Measurements from ENCODE around the gene PARD6A. TPM values are rescaled to one million over a fixed set of nuclear protein-coding genes. Genes with fewer than 3 reads are reported as not detected.
A peak's percentile ranks its signal among the peaks of the same experiment; 100 is the strongest.

The PARD6A gene
- polyA plus RNA-seq, 3 donors = 2.7 to 6.9 (median 6.1) TPM

GRCh38 chr16:67664258-67664657, 3.5 kb downstream of the PARD6A start:
- Histone ChIP-seq H3K79me2 (ENCODE audit: insufficient read depth, low read length) (peaks cover 5% of the 10 kb centered on the region), H3K36me3 (replicated peaks in 1 of 2; ENCODE audit: control insufficient read depth in 1 of 2, insufficient read depth in 2 of 2, low read length in 2 of 2) (no peaks in the 10 kb centered on the region), H3K4me3 (replicated peaks in 1 of 3; ENCODE audit: low read depth in 2 of 3, low read length in 3 of 3) (no peak overlapping the region), H3K27ac (ENCODE audit: low read depth in 1 of 2, low read length in 2 of 2) (no peak overlapping the region), H3K4me1 (ENCODE audit: control insufficient read depth in 1 of 2, insufficient read depth in 2 of 2, low read length in 2 of 2) (peaks cover 45 to 58% of the 10 kb centered on the region in 2 donors), H3K9me3 (replicated peaks in 1 of 2; ENCODE audit: control insufficient read depth in 1 of 2, insufficient read depth in 1 of 2, low read length in 2 of 2) (no peaks in the 10 kb centered on the region), H3K27me3 (ENCODE audit: control insufficient read depth in 2 of 2, insufficient read depth in 2 of 2, low read length in 2 of 2) (peaks cover 0 to 5% of the 10 kb centered on the region in 2 donors), H4K20me1 (ENCODE audit: insufficient read depth, low read length) (no peaks in the 10 kb centered on the region), H3K4me2 (replicated peaks; ENCODE audit: extremely low read depth, low read length, poor library complexity, severe bottlenecking) (no peak overlapping the region), H2AFZ (ENCODE audit: insufficient read depth, low read depth, low read length, poor library complexity, severe bottlenecking) (no peak overlapping the region), H3K9ac (ENCODE audit: insufficient read depth, low read length, poor library complexity, severe bottlenecking) (no peak overlapping the region)
- DNase-seq = no peak
- intact Hi-C loops (cut with micrococcal nuclease) = loop anchor here (10.0 kb wide), 5 partner anchors 139 to 421 kb away; partner anchors contain the start of genes CENPT (in 1 of the 2), NFATC3 (in 1 of the 2), NUTF2 (in 1 of the 2) and RANBP10 (in 1 of the 2)
- WGBS (ENCODE audit: insufficient coverage) = 100% methylated on average over 3 of the region's 4 CpGs
- peaks cover 38% of the 10 kb centered on the region for H3K4me1 Mint-ChIP-seq
- H3K27me3 Mint-ChIP-seq (ENCODE audit: low read depth in 3 of 3) = peaks cover 8 to 10% (median 8%) of the 10 kb centered on the region in 3 donors
- peaks cover 0 to 2% (median 0%) of the 10 kb centered on the region in 7 donors for H3K9me3 Mint-ChIP-seq
- H3K36me3 Mint-ChIP-seq = peaks cover 8 to 9% of the 10 kb centered on the region in 2 donors
- no peak overlapping the region for H3K4me3 Mint-ChIP-seq
- H3K27ac Mint-ChIP-seq = peak overlapping the region in 1 of 7 donors; percentile 79
- TF ChIP-seq CTCF (IDR thresholded peaks at IDR 0.05) = no peak

- Histone ChIP-seq H3K9me3 (replicated peaks in 1 of 2; ENCODE audit: control insufficient read depth in 1 of 2, insufficient read depth in 1 of 2, low read length in 2 of 2) (no peaks in the 10 kb centered on the region), H4K20me1 (ENCODE audit: insufficient read depth, low read length) (no peaks in the 10 kb centered on the region), H3K79me2 (ENCODE audit: insufficient read depth, low read length) (no peaks in the 10 kb centered on the region), H3K4me3 (replicated peaks in 1 of 3; ENCODE audit: low read depth in 2 of 3, low read length in 3 of 3) (no peak overlapping the region), H3K4me1 (ENCODE audit: control insufficient read depth in 1 of 2, insufficient read depth in 2 of 2, low read length in 2 of 2) (peaks cover 40 to 52% of the 10 kb centered on the region in 2 donors), H3K9ac (ENCODE audit: insufficient read depth, low read length, poor library complexity, severe bottlenecking) (no peak overlapping the region), H3K27ac (ENCODE audit: low read depth in 1 of 2, low read length in 2 of 2) (no peak overlapping the region), H3K27me3 (ENCODE audit: control insufficient read depth in 2 of 2, insufficient read depth in 2 of 2, low read length in 2 of 2) (peaks cover 0 to 5% of the 10 kb centered on the region in 2 donors), H2AFZ (ENCODE audit: insufficient read depth, low read depth, low read length, poor library complexity, severe bottlenecking) (no peak overlapping the region), H3K4me2 (replicated peaks; ENCODE audit: extremely low read depth, low read length, poor library complexity, severe bottlenecking) (no peak overlapping the region), H3K36me3 (replicated peaks in 1 of 2; ENCODE audit: control insufficient read depth in 1 of 2, insufficient read depth in 2 of 2, low read length in 2 of 2) (no peaks in the 10 kb centered on the region)
- intact Hi-C loops (cut with micrococcal nuclease) = loop anchor here (5.0 to 10.0 kb wide), 8 partner anchors 52 to 420 kb away; partner anchors contain the start of genes CENPT (in 1 of the 2), CTCF (in 1 of the 2), GFOD2 (in 1 of the 2) and NFATC3 (in 1 of the 2)
- H3K9me3 Mint-ChIP-seq = peaks cover 0 to 2% (median 0%) of the 10 kb centered on the region in 7 donors
- no peak for TF ChIP-seq CTCF (IDR thresholded peaks at IDR 0.05)
- peak overlapping the region in 2 of 7 donors; percentile 37 to 79 for H3K27ac Mint-ChIP-seq
- peaks cover 8 to 9% of the 10 kb centered on the region in 2 donors for H3K36me3 Mint-ChIP-seq
- peaks cover 38% of the 10 kb centered on the region for H3K4me1 Mint-ChIP-seq
- 97% methylated on average over 7 of the region's 7 CpGs for WGBS (ENCODE audit: insufficient coverage)
- DNase-seq = no peak
- peaks cover 8 to 11% (median 10%) of the 10 kb centered on the region in 3 donors for H3K27me3 Mint-ChIP-seq (ENCODE audit: low read depth in 3 of 3)
- H3K4me3 Mint-ChIP-seq = no peak overlapping the region
Measured at GRCh38 chr16:67664871-67665270, 4.1 kb downstream of the PARD6A start.

Measured in CD14-positive monocyte (primary cell).